Adrenal gland (tissue), 5 donors: ENCODE results near the gene RSL1D1.

ENCODE experiments used
- POLR2A ChIP-seq, 2 donors: fragments of 450-650 bp; IDR thresholded peaks; one replicate each; pipeline ENCODE4 v1.6.1; 2017; ENCODE audit warnings: antibody characterized with exemption in 2 of 2, mild to moderate bottlenecking in 2 of 2, moderate library complexity in 1 of 2
- TF ChIP-seq, protein P1 (sequence below), 6 experiments: fragments of 450-650 bp in 4 of 6; fragments of 200-600 bp in 2 of 6; sonication (generic) in 1 of 6; IDR thresholded peaks; 1 replicate in 5 of 6; 2 replicates in 1 of 6; pipeline versions ENCODE4 v1.5.1 to v1.8.0; 2016 to 2021; ENCODE audit warnings: antibody characterized with exemption in 6 of 6, mild to moderate bottlenecking in 2 of 6, moderate library complexity in 1 of 6
- donor health status: DM: no; HTN: no; CAD: no.

DNA sequence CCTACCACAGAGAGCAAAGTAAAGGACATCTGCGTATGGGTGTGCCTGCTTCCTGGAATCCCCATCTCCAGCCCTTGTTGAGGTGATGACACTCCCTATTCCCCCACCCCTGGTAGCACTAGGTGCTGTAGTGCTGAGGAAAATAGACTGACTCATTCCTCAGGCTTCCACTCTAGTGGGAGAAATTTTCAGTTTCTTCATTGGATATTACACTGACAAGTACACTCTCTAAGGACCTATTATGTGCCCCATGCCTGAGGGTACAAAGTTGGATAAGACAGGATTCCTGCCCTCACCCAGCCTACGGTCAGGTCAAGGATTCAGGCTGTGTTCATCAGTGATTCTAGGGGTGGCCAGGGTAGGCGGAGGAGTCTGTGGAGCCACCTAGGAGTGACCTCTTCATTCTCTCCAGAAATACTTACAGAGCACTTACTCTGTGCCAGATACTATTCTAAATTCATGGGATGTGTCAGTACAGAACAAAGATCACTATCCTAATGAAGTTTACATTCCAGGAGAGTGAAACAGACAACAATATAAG is 49.8 kb downstream of the RSL1D1 start:
- TF ChIP-seq, protein P1, sequence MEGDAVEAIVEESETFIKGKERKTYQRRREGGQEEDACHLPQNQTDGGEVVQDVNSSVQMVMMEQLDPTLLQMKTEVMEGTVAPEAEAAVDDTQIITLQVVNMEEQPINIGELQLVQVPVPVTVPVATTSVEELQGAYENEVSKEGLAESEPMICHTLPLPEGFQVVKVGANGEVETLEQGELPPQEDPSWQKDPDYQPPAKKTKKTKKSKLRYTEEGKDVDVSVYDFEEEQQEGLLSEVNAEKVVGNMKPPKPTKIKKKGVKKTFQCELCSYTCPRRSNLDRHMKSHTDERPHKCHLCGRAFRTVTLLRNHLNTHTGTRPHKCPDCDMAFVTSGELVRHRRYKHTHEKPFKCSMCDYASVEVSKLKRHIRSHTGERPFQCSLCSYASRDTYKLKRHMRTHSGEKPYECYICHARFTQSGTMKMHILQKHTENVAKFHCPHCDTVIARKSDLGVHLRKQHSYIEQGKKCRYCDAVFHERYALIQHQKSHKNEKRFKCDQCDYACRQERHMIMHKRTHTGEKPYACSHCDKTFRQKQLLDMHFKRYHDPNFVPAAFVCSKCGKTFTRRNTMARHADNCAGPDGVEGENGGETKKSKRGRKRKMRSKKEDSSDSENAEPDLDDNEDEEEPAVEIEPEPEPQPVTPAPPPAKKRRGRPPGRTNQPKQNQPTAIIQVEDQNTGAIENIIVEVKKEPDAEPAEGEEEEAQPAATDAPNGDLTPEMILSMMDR (IDR thresholded peaks at IDR 0.05) = no peak
- no peak for TF ChIP-seq POLR2A (IDR thresholded peaks at IDR 0.05)
